SU-DHL-6 (cell line): ENCODE results near the gene RMND1.

Experiments
- H2AFZ ChIP-seq: fragments of 200-600 bp; sonication (generic); 2 replicates; pipeline ENCODE4 v1.6.1; 2014; ENCODE audit warnings: low read depth, mild to moderate bottlenecking, moderate library complexity, mixed read lengths, antibody characterized with exemption, low read length; ENCODE audit not compliant: severe bottlenecking
- H3F3A ChIP-seq: fragments of 200-600 bp; shearing (Covaris generic); 2 replicates; pipeline ENCODE4 v1.6.0; 2016; ENCODE audit warnings: antibody characterized with exemption, mild to moderate bottlenecking; ENCODE audit not compliant: insufficient read depth
- H3K27ac ChIP-seq: fragments of 200-600 bp; sonication (generic); 2 replicates; pipeline ENCODE4 v1.5.1; 2016; ENCODE audit warnings: low read depth, mild to moderate bottlenecking, low read length, moderate library complexity, mixed read lengths
- H3K27me3 ChIP-seq: fragments of 200-600 bp; sonication (generic), shearing (Covaris generic); 2 replicates; pipeline ENCODE4 v1.6.0; 2014; ENCODE audit warnings: mild to moderate bottlenecking, low read length
- H3K36me3 ChIP-seq: fragments of 200-600 bp; sonication (generic); 2 replicates; pipeline ENCODE4 v1.6.1; 2014; ENCODE audit warnings: mild to moderate bottlenecking, low read length, mixed read lengths
- H3K4me2 ChIP-seq: fragments of 300-600, 200-600 bp; shearing (Covaris generic), sonication (generic); 2 replicates; pipeline ENCODE4 v1.6.0; 2014; ENCODE audit warnings: low read length, low read depth, mild to moderate bottlenecking; ENCODE audit not compliant: poor library complexity, severe bottlenecking
- H3K4me3 ChIP-seq: fragments of 200-600 bp; sonication (generic); 2 replicates; pipeline ENCODE4 v1.5.1; 2014; ENCODE audit warnings: antibody characterized with exemption, low read length, mild to moderate bottlenecking, mixed read lengths; ENCODE audit not compliant: insufficient read depth, poor library complexity, severe bottlenecking
- H3K79me2 ChIP-seq: fragments of 200-600 bp; sonication (generic); 2 replicates; pipeline ENCODE4 v1.6.1; 2014; ENCODE audit warnings: mild to moderate bottlenecking, low read length, moderate library complexity; ENCODE audit not compliant: insufficient read depth
- H3K9ac ChIP-seq: fragments of 200-600 bp; sonication (generic); 2 replicates; pipeline ENCODE4 v1.7.0; 2014; ENCODE audit warnings: mild to moderate bottlenecking, low read length
- H3K9me2 ChIP-seq: fragments of 200-600 bp; sonication (generic); replicated peaks from 2 replicates; pipeline ENCODE4 v1.6.1; 2014; ENCODE audit warnings: low read length; ENCODE audit not compliant: insufficient read depth
- H3K9me3 ChIP-seq: fragments of 200-600 bp; sonication (generic); 2 replicates; pipeline ENCODE4 v1.6.1; 2014; ENCODE audit warnings: low read length, mixed read lengths; ENCODE audit not compliant: insufficient read depth
- H4K20me1 ChIP-seq: fragments of 200-600 bp; sonication (generic); 2 replicates; pipeline ENCODE4 v1.6.1; 2014; ENCODE audit warnings: low read depth, mild to moderate bottlenecking, antibody characterized with exemption, low read length, moderate library complexity, mixed read lengths
- EZH2phosphoT487 ChIP-seq: fragments of 200-600 bp; sonication (generic), shearing (Covaris generic); conservative IDR thresholded peaks from 2 replicates; pipeline ENCODE4 v1.6.1; 2018; ENCODE audit warnings: mild to moderate bottlenecking, antibody characterized with exemption, low read length, moderate library complexity, mixed read lengths
- TF ChIP-seq, protein P1 (sequence below): fragments of 200-600 bp; sonication (generic); IDR thresholded peaks from one replicate; pipeline ENCODE4 v1.5.1; 2017; ENCODE audit warnings: antibody characterized with exemption, mild to moderate bottlenecking, low read length, moderate library complexity; ENCODE audit not compliant: insufficient read depth, poor library complexity, severe bottlenecking

The RMND1 gene

GRCh38 chr6:151400473-151400872 is 51.5 kb downstream of the RMND1 start:
- H3K9ac ChIP-seq, result no peak overlapping the region
- H4K20me1 ChIP-seq, result peaks cover 36% of the 10 kb centered on the region
- peaks cover 26% of the 10 kb centered on the region for H3K36me3 ChIP-seq
- H3K9me2 ChIP-seq, result no peaks in the 10 kb centered on the region
- H3K79me2 ChIP-seq, result peaks cover 86% of the 10 kb centered on the region
- H2AFZ ChIP-seq, result no peak overlapping the region
- H3K27ac ChIP-seq, result no peak overlapping the region
- peaks cover 33% of the 10 kb centered on the region for H3F3A ChIP-seq
- no peaks in the 10 kb centered on the region for H3K27me3 ChIP-seq
- no peak overlapping the region for H3K4me3 ChIP-seq
- H3K4me2 ChIP-seq, result no peak overlapping the region
- no peak for TF ChIP-seq EZH2phosphoT487
- TF ChIP-seq, protein P1, sequence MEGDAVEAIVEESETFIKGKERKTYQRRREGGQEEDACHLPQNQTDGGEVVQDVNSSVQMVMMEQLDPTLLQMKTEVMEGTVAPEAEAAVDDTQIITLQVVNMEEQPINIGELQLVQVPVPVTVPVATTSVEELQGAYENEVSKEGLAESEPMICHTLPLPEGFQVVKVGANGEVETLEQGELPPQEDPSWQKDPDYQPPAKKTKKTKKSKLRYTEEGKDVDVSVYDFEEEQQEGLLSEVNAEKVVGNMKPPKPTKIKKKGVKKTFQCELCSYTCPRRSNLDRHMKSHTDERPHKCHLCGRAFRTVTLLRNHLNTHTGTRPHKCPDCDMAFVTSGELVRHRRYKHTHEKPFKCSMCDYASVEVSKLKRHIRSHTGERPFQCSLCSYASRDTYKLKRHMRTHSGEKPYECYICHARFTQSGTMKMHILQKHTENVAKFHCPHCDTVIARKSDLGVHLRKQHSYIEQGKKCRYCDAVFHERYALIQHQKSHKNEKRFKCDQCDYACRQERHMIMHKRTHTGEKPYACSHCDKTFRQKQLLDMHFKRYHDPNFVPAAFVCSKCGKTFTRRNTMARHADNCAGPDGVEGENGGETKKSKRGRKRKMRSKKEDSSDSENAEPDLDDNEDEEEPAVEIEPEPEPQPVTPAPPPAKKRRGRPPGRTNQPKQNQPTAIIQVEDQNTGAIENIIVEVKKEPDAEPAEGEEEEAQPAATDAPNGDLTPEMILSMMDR, result no peak
- H3K9me3 ChIP-seq, result no peaks in the 10 kb centered on the region

GRCh38 chr6:151399679-151400078 is 52.2 kb downstream of the RMND1 start:
- TF ChIP-seq, protein P1, result no peak
- no peak for TF ChIP-seq EZH2phosphoT487
- Histone ChIP-seq H3K9me2 (no peaks in the 10 kb centered on the region), H4K20me1 (peaks cover 40% of the 10 kb centered on the region), H2AFZ (no peak overlapping the region), H3K9me3 (no peaks in the 10 kb centered on the region), H3K4me3 (no peak overlapping the region), H3K27me3 (no peaks in the 10 kb centered on the region), H3K9ac (no peak overlapping the region), H3K36me3 (peaks cover 25% of the 10 kb centered on the region), H3F3A (peaks cover 27% of the 10 kb centered on the region; the same call in 1 of the 2 replicates), H3K79me2 (peaks cover 94% of the 10 kb centered on the region), H3K27ac (no peak overlapping the region), H3K4me2 (no peak overlapping the region)

GRCh38 chr6:151393410-151393809 is 58.5 kb downstream of the RMND1 start:
- H3K4me2 ChIP-seq, result peak overlapping the region; percentile 94
- H3K27me3 ChIP-seq, result no peaks in the 10 kb centered on the region
- H3K79me2 ChIP-seq, result peaks cover 84% of the 10 kb centered on the region
- peaks cover 22% of the 10 kb centered on the region for H3F3A ChIP-seq
- H4K20me1 ChIP-seq, result peaks cover 32% of the 10 kb centered on the region; the same call in 1 of the 2 replicates
- H2AFZ ChIP-seq, result no peak overlapping the region
- no peaks in the 10 kb centered on the region for H3K9me3 ChIP-seq
- H3K4me3 ChIP-seq, result peak overlapping the region; percentile 51
- no peaks in the 10 kb centered on the region for H3K9me2 ChIP-seq
- no peak overlapping the region for H3K27ac ChIP-seq
- peaks cover 2% of the 10 kb centered on the region; the same call in 1 of the 2 replicates for H3K36me3 ChIP-seq
- no peak for TF ChIP-seq EZH2phosphoT487
- TF ChIP-seq, protein P1, result no peak
- H3K9ac ChIP-seq, result peak overlapping the region; percentile 100
